Small intestine (tissue), 7 donors: ENCODE results near the gene RNH1. TPM values are rescaled to one million over a fixed set of nuclear protein-coding genes. Genes with fewer than 3 reads are reported as not detected.

ENCODE experiments used
- DNase-seq, 2 donors: peaks; one replicate each; pipeline versions ENCODE4 v3.0.0 to v3.0.0-alpha.2; 2013
- FAIRE-seq: peaks from 2 replicates; lab custom pipeline; 2012; peaks lifted over from hg19 to GRCh38; lab: Jason Lieb, UNC
- H3K27ac ChIP-seq, 3 donors: one replicate each; pipeline ENCODE4 v1.5.1; 2013; ENCODE audit warnings: low read length in 2 of 3, mild to moderate bottlenecking in 2 of 3, control low read depth in 1 of 3, inconsistent platforms in 1 of 3, low read depth in 1 of 3, moderate library complexity in 1 of 3
- H3K27me3 ChIP-seq, 3 donors: one replicate each; pipeline ENCODE4 v1.6.1; 2013; ENCODE audit warnings: low read length in 3 of 3, inconsistent platforms in 1 of 3; ENCODE audit not compliant: control insufficient read depth in 3 of 3, insufficient read depth in 3 of 3
- H3K36me3 ChIP-seq, 3 donors: one replicate each; pipeline ENCODE4 v1.6.1; 2013; ENCODE audit warnings: low read length in 3 of 3, inconsistent platforms in 1 of 3, low read depth in 1 of 3, mild to moderate bottlenecking in 1 of 3, moderate library complexity in 1 of 3; ENCODE audit not compliant: control insufficient read depth in 3 of 3, insufficient read depth in 2 of 3
- H3K4me1 ChIP-seq, 3 donors: one replicate each; pipeline ENCODE4 v1.6.1; 2013; ENCODE audit warnings: low read length in 2 of 3, inconsistent platforms in 1 of 3, low read depth in 1 of 3, mild to moderate bottlenecking in 1 of 3, moderate library complexity in 1 of 3; ENCODE audit not compliant: control insufficient read depth in 3 of 3, insufficient read depth in 2 of 3
- H3K4me3 ChIP-seq, 3 donors: one replicate each; pipeline ENCODE4 v1.5.1; 2013; ENCODE audit warnings: low read length in 3 of 3, control low read depth in 1 of 3, inconsistent platforms in 1 of 3, low read depth in 1 of 3, mild to moderate bottlenecking in 1 of 3, moderate library complexity in 1 of 3
- H3K9me3 ChIP-seq, 2 donors: one replicate each; pipeline ENCODE4 v1.6.1; 2013; ENCODE audit warnings: low read depth in 1 of 2, low read length in 1 of 2; ENCODE audit not compliant: control insufficient read depth in 2 of 2, insufficient read depth in 1 of 2
- WGBS, 3 donors: extraction: QIAGEN DNeasy Blood & Tissue Kit; methylation state at CpG; one replicate each; pipeline ENCODE4 v1.1.7; 2013; 5-methylcytosine and 5-hydroxymethylcytosine counted together
- polyA plus RNA-seq, 4 donors: library from polyadenylated mRNA; stranded (reverse) in 3 of 4; unstranded in 1 of 4; fragments of 200-250 nt in 3 of 4; fragments of 120-200 nt in 1 of 4; gene quantifications; one replicate each; pipeline versions ENCODE4 v1.2.1 to v1.2.3, GENCODE V29; 2013
- donor health status: healthy with polysubstance abuse.
- donor health status: control.
- donor health status: control.
- donor health status: Bipolar disorder and iron deficiency.
- donor health status: healthy.

RNH1 gene
- polyA plus RNA-seq, 4 donors: 80.9 to 120 (median 100) TPM

GRCh38 chr11:529728-530411, 22.8 kb upstream of the RNH1 start:
- WGBS, 3 donors: 74 to 83% (median 79%) methylated on average over 17 to 18 of the region's 18 CpGs
- peaks cover 3 to 53% (median 10%) of the 10 kb centered on the region in 3 donors for H3K36me3 ChIP-seq
- H3K4me3 ChIP-seq: no peak overlapping the region
- no peak for DNase-seq
- no peak overlapping the region for H3K27ac ChIP-seq
- H3K27me3 ChIP-seq: no peaks in the 10 kb centered on the region
- FAIRE-seq: no peak
- no peaks in the 10 kb centered on the region for H3K9me3 ChIP-seq
- peaks cover 0 to 4% (median 0%) of the 10 kb centered on the region in 3 donors for H3K4me1 ChIP-seq

- DNase-seq (no peak), FAIRE-seq (no peak)
- peaks cover 3 to 49% (median 10%) of the 10 kb centered on the region in 3 donors for H3K36me3 ChIP-seq
- H3K9me3 ChIP-seq: no peaks in the 10 kb centered on the region
- no peak overlapping the region for H3K27ac ChIP-seq
- 60 to 75% (median 74%) methylated on average over 28 to 29 of the region's 29 CpGs for WGBS, 3 donors
- H3K27me3 ChIP-seq: no peaks in the 10 kb centered on the region
- no peak overlapping the region for H3K4me3 ChIP-seq
- no peaks in the 10 kb centered on the region for H3K4me1 ChIP-seq
Observed at GRCh38 chr11:528815-529727, 22.0 kb upstream of the RNH1 start.

- WGBS, 3 donors: 82 to 84% (median 83%) methylated on average over 30 of the region's 30 CpGs
- peaks cover 3 to 42% (median 7%) of the 10 kb centered on the region in 3 donors for H3K36me3 ChIP-seq
- no peak overlapping the region for H3K27ac ChIP-seq
- DNase-seq (no peak), FAIRE-seq (no peak)
- H3K9me3 ChIP-seq: no peaks in the 10 kb centered on the region
- H3K4me1 ChIP-seq: no peaks in the 10 kb centered on the region
- no peak overlapping the region for H3K4me3 ChIP-seq
- H3K27me3 ChIP-seq: no peaks in the 10 kb centered on the region
Observed at GRCh38 chr11:528166-528814, 21.2 kb upstream of the RNH1 start.

GRCh38 chr11:526192-526591, 19.1 kb upstream of the RNH1 start:
- no peaks in the 10 kb centered on the region for H3K4me1 ChIP-seq
- H3K9me3 ChIP-seq: peaks cover 0 to 3% of the 10 kb centered on the region in 2 donors
- FAIRE-seq (no peak), DNase-seq (no peak)
- no peak overlapping the region for H3K27ac ChIP-seq
- H3K36me3 ChIP-seq: peaks cover 0 to 21% (median 0%) of the 10 kb centered on the region in 3 donors
- 45 to 77% (median 68%) methylated on average over 17 of the region's 17 CpGs for WGBS, 3 donors
- no peaks in the 10 kb centered on the region for H3K27me3 ChIP-seq
- H3K4me3 ChIP-seq: no peak overlapping the region

- DNase-seq: no peak
- FAIRE-seq: no peak
- WGBS, 3 donors: 87 to 93% (median 91%) methylated on average over 10 of the region's 10 CpGs
- no peak overlapping the region for H3K27ac ChIP-seq
- no peaks in the 10 kb centered on the region for H3K4me1 ChIP-seq
- H3K9me3 ChIP-seq: peaks cover 0 to 34% of the 10 kb centered on the region in 2 donors
- H3K36me3 ChIP-seq: peaks cover 0 to 3% (median 0%) of the 10 kb centered on the region in 3 donors
- no peaks in the 10 kb centered on the region for H3K27me3 ChIP-seq
- no peak overlapping the region for H3K4me3 ChIP-seq
Observed at GRCh38 chr11:521177-521688, 14.2 kb upstream of the RNH1 start.

GRCh38 chr11:520428-521176, 13.6 kb upstream of the RNH1 start:
- Histone ChIP-seq H3K9me3 (peaks cover 0 to 37% of the 10 kb centered on the region in 2 donors), H3K27me3 (no peaks in the 10 kb centered on the region), H3K36me3 (peaks cover 0 to 3% (median 0%) of the 10 kb centered on the region in 3 donors), H3K27ac (no peak overlapping the region), H3K4me3 (no peak overlapping the region), H3K4me1 (no peaks in the 10 kb centered on the region)
- DNase-seq (no peak), FAIRE-seq (no peak)
- 93 to 94% (median 93%) methylated on average over 39 of the region's 39 CpGs for WGBS, 3 donors

- no peak for FAIRE-seq
- H3K9me3 ChIP-seq: peaks cover 0 to 40% of the 10 kb centered on the region in 2 donors
- peak; percentile 93 to 97 for DNase-seq
- peak overlapping the region; percentile 24 to 83 (median 81) for H3K27ac ChIP-seq
- peaks cover 0 to 19% (median 0%) of the 10 kb centered on the region in 3 donors for H3K36me3 ChIP-seq
- 6 to 11% (median 6%) methylated on average over 43 to 74 of the region's 74 CpGs for WGBS, 3 donors
- no peaks in the 10 kb centered on the region for H3K4me1 ChIP-seq
- peak overlapping the region in 1 of 3 donors; percentile 27 for H3K4me3 ChIP-seq
- H3K27me3 ChIP-seq: no peaks in the 10 kb centered on the region
Observed at GRCh38 chr11:518463-519202, 11.6 kb upstream of the RNH1 start.
